GM19351 (cell line): ENCODE data around the gene SNAP47.

Experiments used
- ATAC-seq: cut with Tn5 transposase; IDR thresholded peaks from one replicate; pipeline ENCODE4 v1.9.1; 2021; ENCODE audit warnings: mild to moderate bottlenecking, moderate library complexity; ENCODE audit not compliant: unreplicated experiment

The SNAP47 gene

DNA sequence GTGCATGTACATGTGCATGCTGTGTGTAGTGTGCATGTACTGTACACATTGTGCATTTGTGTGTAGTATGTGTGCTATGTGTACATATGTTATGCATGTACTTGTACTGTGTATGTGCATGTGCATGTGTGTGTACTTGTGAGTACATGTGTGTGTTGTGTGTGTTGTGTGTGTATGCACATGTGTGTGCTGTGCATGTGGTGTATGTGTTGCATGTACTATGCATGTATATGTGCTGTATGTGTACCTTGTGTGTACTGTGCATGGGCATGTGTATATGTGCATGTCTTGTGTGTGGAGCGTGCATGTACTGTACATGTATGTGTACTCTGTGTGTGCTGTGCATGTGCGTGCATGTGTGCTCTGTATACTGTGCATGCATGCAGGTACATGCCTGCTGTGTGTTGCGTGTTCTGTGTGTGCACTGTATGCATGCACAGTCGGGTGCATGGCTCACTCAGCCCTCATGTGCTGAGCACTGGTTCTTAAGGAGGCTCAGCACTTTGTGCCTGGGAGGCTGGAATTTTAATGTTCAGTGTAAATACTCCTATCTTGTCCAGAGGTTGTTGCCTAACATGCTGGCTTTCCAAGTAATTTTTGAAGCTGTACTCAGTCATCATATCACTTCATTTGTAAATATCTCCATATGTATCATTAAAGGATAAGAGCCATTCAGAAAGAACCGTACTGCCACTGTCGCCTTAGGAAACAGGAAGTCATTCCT, 32.3 kb downstream of the SNAP47 start:
- no peak for ATAC-seq

DNA sequence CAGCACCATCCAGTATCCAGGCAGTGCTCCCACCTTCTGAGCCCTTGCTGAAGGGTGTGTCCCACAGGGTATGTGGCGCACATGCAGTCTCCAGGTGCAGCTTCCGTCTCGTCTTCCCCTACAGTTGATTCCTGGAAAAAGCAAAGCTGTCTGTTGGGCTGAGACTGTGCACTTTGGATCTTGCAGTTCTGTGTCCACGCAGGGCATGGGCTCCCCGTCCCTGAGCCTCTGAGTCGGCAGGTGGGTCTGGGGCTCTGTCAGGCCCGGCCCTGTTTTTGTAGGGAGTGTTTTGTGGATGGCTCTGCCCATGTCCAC, 32.8 kb downstream of the SNAP47 start:
- no peak for ATAC-seq

DNA sequence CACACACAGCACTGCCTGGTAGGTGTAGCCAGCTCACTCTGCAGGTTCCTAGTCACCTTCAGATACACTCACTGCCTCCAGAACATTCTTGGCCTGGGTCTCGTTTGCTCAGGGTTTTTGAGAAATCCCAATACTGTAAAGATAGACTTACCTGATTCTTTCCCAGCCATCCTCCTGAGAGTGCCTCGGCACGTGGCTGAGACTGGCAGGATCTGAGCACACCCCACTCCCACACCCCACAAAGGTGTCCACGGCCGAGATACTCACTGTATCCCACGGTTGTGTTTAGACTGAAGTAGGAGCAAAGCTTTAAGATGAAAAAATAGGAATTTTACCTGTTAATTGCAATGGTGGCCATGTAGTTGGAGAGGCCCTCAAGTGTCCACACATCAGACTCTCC, 33.4 kb downstream of the SNAP47 start:
- ATAC-seq: no peak

DNA sequence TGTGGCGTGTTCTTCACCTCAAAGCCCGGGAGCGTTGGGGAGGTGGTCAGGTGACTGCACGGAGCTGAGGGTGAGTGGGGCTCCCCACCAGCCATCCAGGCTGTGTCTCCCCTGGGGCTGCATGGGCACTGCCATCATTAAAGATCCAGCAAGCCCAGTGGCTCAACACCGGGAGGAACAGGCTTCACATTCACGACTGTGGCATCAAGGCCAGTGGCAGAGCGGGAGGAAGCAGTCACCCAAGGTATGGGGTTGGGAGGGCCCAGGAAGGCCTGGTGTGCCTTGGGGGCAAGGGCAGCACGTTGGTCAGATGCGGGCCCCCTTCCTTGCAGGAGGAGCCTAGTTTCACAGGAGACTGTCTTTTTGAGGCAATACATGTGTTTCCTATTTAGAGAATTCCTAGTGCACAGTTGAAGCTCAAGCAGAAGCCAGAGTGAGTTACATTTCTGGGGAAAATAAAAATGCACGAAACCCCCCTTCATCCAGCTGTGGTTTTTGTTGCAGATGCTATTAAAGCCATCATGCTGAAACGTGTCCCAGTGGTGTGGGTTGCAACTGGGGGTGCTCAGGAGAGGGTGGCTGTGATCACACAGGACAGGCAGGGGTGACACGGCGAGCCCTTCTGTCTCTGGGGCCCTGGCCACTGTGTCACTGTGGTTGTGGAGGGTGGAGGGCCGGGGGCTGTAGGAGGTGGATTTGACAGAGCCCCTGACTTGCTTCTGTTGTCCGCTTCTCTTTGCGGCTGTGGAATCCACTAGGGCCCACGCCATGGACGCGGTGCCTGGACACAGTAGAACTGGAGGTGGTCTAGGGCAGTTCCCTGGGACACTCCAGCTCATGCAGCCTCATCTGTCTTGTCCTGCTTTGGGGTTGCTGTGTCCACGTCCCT, 34.1 kb downstream of the SNAP47 start:
- ATAC-seq: no peak

DNA sequence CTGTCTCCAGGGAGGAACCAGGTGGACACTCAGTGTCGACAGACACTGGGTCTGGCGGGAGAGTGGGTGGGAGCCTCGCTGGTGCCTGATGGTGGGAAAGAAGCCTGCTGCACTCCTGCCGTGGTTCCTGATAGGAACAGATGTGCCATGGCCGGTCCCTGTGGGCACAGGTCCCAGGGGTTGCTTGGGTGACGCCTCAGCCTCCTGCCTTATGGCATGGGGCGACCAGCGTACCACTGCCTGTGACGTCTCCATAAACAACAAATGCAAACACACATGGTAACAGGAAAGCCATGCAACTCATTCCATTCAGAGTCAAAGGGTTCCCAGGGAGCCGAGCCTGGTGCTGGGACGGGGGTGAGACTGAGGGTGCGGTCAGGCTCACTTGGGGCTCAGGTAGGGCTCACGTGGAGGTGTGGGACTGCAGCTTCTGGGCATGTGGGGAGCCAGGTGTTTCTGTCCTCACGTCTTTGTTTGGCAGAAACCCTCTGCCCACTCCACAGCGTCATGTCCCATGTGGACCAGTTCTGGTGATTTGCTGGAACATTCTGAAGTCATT, 34.8 kb downstream of the SNAP47 start:
- ATAC-seq: no peak

DNA sequence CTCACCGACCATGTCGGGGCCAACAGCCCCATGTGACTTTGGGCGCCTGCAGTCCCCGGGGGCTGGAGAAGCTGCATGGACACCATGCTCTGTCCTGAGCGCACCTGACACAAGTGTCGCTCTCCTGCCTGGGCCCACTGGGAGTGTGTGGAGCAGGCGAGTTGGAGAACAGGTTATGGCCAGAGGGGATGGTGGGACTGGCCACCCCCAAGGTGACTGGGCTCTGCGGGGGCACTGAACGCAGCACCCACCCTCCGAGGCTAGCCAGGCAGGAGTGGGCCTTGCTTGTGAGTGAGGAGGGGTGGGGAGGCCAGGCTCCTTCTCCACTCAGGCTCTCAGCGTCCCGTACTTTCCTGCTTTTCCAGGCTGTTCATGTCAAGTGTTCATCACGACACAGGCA, 35.6 kb downstream of the SNAP47 start:
- no peak for ATAC-seq

DNA sequence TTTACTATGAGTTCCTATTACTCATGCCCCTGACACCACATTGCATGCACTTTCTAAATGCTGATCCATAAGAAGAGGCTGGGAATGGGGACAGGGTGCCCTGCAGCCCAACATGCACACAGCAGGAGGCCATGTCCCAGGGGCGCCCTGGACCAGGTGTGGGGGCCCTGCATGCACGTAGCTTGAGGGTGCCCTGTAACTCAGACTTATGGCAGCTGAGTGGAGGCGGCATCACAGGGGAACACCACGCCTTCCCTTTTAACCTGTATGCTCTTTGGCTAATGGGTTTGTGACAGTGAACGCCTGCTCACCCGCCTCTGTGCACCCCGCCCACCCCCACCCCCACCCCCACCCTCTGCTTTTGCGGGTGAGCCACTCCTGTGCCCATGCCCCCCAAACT, 36.1 kb downstream of the SNAP47 start:
- ATAC-seq: no peak

DNA sequence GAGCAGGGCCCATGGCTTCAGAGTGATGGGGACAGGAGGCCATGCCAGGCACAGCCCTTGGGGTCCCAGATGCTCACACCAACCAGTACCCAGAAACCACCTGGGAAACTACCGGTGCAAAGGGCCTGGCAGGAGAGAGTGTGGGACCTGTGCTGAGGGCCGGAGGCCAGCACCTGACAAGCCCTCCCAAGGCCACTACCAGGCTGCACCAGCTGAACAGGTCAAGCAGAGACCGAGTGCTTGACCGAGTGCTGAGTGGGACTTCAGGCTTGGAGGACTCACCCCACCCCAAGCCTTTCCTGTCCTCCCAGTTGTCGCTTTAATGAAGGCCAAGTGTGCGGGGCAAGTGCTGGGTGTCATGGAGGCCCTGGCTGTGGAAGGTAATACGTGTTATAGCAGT, 36.5 kb downstream of the SNAP47 start:
- no peak for ATAC-seq

DNA sequence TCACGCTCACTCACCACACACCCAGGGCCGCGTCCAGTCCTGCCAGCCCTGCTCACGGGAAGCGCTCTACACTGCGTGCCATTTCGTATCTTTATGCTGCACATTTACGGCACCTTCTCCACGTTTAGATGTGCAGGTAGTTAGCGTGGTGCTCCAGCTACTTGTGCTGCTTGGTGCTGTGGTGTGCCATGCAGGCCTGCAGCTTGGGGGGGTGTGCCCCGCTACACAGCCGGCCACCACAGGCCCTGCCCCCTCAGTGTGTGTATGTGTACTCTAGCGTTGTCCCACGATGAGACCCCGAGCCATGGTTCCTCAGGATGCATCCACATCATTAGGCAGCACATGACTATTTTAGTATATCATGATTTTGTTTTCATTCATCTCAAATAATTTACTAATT, 38.3 kb downstream of the SNAP47 start:
- ATAC-seq: no peak

DNA sequence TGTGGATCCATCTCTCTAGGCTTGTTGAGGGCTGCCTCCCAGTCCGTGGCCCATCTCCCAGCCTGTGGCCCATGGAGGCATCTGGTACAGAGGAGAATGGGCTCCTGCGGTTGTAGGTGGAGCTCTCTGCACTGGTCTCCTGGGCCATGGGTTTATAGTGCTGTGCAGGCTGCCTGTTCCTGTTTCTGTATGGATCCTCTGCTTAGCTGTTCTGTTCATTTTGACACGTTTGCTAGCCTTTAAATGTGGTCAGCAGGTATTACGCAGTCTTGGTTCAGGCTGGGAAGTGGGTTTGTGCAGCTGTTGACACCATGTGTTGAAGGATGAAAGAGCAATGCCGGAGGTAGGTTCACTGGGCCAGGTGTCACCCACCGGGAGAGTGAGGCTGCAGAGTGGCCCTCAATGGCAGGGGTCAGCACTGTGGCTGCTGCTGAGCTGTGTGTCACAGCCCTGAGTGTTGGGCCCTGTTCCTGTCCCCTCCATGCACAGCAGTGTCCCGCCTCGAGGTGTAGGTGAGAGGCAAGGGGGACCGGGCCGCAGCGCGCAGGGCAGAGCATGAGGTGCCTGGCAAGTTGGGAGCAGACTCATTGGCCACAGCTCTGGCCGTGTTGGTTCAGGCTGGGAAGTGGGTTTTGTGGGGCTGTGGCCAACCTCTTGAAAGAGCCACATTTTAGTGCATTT, 39.0 kb downstream of the SNAP47 start:
- ATAC-seq: no peak

DNA sequence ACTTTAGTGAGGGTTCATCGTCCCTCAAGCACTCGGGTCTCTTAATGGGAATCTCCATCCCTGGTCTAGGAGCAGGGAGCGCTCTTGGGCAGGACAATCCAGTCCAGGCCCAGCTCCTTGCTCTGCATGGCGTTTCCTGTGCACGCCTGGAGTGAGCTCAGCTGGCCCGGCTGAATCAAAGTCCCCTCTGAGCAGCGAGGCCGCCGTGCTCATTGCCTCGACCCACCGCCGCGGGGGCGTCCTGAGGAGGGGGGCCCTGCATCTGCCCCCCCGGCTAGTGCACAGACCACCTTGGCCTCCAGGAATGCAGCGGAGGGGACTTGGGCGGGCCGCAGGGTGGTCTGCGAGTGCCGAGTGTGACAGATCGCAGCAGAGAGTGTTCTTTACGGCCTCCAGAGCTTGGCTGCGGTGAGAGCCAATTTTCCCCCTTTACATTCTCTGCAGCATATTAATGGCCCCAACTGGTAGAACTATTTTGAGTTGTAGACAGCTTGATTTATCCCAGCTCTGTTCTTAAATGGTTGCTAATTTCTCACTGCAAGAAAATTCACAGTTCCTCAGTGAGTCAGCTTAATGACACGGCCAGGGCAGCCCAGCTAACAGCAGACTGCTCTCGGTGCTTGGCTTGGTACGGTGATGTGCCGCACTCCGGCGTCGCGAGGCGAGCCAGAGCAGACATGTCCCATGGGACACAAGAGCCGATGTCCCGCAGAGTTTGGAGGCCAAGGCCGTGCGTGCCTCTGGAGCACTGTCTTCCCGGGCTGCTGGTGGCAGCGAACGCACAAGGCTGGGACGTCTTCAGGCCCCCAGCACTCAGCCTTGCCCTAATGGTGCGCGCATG, 39.8 kb downstream of the SNAP47 start:
- no peak for ATAC-seq

DNA sequence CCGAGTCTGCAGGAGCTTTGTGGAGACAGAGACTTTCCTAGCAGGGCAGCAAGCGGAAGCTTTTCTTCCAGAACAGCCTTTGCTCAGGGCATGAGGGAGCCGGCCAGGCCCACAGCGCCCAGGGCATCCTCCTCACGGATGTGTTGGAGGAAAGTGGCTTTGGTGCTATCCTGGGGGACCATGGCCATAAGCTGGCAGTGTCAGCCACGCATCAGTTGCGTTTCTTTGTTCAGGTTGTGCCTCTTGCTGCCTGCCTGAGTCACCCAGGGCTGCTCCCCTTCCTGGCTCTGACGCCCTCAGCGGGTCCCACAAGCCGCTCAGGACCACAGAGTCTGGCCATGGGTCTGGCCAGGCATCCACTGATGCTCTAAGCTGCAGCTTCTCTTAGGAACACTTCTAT, 40.6 kb downstream of the SNAP47 start:
- no peak for ATAC-seq

DNA sequence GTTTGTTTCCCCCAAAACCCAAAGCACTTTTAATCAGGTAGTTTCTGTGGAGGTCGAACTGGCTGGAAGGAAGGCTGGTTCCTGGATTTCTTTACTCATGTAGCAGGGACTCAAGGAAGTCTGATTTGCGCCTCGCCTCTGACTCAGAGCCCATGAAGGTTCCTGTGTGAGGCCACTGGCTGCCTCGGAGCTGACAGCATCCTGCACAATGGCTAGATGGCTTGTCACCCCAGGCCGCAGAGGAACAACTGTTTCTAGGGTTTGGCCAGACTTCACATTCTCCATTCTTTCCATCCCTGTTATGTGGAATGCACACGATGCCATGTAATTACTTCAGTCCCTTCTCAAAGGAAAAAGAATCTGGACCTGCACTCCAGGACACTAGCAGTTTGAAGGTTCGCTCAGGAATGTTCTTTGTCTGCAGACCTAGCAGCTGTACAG, 41.1 kb downstream of the SNAP47 start:
- ATAC-seq: no peak

DNA sequence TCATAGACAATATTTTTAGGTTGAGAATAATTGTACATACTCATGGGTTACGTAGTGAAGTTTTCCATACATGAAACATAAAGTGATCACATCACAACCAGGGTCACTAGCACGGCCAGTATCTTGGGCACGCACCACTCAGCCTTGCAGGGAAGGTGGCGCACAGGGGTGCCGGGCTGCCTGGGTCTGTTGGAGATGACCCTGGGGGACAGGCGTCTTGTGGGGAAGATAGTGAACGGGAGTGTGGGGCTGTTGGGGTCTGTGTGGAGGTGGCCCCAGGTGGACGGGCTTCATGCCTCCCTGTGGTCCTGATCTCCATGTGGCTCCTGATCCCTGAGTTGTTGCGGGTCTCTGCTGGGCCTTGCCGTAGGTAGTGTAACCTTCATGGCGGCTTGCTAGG, 41.9 kb downstream of the SNAP47 start:
- ATAC-seq: no peak

DNA sequence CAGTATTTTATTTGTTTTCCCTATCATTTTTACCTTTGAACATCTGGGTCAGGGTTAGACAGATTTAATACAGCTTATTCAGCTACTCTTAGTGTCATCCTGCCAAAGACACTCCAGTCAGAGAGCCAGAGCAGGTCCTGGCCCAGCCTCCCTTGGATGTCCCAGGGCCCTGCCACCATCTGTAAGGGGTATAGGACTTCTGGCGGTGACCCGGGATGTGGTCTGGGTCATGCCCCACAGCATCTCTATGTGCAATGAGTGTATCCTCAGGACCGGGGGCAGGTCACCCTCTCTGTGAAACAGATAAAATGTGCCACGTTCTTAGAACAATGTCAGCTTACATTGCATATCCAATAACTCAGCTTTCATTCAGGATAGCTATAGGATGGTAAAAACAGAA, 42.4 kb downstream of the SNAP47 start:
- ATAC-seq: no peak

DNA sequence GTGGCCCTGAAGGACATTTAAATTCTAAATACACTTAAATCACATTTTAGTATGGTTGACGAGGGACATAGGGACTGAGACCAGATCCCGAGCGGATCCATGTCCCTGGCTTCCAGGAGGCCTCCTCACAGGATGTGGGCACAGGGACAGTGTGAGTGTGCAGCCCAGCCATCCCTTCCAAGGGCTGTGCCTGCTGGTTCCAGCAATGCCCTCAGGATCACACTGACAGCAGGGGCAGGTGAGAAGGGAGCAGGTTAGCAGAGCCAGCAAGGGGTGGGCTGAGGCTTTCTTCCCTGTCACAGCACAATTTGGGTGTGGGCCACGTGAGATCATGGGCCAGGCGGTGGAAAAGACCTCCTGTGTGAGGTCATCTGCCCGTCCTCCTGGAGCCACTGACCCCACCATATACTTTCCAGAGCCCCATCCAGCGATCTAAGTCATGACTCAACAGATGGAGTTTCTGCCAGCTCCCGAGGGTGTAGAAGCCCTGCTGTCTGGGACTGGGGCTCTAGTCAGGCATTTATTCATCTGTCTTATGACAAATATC, 43.2 kb downstream of the SNAP47 start:
- no peak for ATAC-seq

DNA sequence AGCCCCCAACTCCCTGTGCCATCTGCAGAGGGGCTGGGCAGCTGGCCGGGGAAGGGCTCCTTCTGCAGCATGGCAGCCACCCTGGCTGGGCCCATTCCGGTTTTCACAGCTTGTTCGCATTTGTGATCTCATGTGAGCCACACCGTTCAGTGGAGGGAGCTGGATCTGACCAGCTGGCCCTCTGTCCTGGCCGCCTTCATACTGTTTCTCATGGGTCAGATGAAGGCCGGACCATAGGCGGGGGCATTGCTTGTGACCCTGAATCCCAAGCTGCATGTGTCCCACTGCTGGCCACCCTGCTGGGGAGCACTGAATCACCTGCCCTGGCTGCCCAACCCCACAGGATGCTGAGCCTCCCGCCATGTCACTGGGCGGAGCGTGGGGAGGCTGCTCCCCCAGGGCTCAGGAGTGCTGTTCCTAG, 43.8 kb downstream of the SNAP47 start:
- no peak for ATAC-seq

DNA sequence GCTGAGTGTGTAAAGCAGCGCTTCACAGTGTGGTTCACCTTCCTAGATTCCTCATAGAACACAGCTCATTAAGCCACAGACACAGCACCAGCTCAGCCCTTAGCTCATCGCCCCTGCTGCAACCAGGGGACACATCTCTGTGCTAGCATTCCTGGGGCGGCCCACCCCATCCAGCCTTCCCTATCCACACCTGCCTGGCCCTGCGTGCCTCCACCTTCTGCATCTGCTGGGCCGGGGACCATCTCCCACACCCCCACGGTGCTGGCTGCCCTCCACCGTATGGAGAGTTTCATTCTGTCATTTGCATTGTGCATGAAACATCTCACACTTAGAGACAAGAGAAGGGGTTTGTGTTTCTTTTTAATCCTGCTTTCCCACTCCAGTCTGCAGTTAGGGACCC, 44.5 kb downstream of the SNAP47 start:
- no peak for ATAC-seq

DNA sequence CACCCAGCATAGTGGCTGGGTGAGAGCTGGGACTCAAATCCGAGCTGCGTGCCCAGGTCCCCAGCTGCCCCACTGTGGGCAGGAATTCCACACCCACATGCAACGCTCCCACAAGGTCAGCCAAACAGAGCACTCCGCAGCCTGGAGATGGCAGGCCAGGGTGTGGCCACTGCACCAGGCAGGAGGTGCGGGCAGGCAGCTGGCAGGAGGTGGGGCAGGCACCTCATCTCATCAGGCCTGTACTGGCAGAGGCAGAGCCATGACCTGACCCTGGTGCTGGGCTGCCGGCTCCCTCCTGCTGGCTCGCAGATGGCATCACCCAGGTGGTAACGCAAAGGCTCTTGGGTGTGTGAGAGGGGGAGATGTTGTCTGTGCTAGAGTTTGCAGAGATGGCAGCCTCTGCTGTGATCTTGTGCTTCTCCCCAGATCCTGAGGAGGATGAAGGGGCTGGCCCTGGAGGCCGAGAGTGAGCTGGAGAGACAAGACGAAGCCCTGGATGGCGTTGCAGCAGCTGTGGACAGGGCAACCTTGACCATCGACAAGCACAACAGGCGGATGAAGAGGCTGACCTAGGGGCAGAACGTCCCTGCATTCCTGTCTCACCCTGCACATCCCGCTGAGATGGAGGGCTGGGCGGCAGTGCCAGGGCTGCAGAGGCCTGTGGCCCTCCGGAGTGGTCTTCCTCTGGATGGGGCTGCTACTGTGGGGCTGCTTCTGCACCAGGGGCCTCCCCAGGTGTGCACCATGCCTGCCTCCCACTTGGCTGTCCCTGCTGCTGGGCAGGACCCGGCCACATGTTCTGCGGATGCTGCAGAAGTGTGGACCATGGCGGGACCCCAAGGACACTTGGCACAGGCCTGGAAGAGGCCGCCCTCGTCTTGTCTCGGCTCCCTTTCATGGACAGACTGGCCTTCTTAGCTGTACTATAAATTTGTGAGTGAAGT, 45.1 kb downstream of the SNAP47 start:
- ATAC-seq: no peak
